Activated CD8-positive, alpha-beta memory T cell treated with anti-CD3 and anti-CD28 coated beads, Interleukin-2, amount 50 U/mL, for 24 hours (primary cell): ENCODE data around the gene HSF2BP.
"Not testable (repeated sequence)": the region's sequence is repeated elsewhere in the genome, so short reads cannot be mapped to it uniquely, and the experiment has no call there.

Experiments
- DNase-seq: peaks from one replicate; pipeline ENCODE4 v3.0.0-alpha.2; 2020; ENCODE audit errors: extremely low read depth

The HSF2BP gene

GRCh38 chr21:43597540-43598250 is 61.6 kb downstream of the HSF2BP start:
- DNase-seq, result no peak

- DNase-seq, result no peak
Observed at GRCh38 chr21:43597052-43597451, 62.2 kb downstream of the HSF2BP start.

DNA sequence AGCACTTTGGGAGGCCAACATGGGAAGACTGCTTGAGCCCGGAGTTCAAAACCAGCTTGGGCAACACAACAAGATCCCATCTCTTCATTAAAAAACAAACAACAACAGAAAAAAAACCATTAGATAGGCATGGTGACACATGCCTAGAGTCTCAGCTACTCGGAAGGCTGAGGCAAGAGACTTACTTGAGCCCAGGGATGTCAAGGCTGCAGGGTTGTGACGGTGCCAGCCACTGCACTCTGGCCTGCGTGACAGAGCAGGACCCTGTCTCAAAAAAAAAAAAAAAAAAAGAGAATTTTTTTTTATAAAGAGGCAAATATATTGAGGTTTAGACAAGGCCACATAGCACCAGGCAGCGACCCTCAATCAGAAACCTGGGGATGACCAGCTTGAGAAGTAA is 62.7 kb downstream of the HSF2BP start:
- no peak for DNase-seq

DNA sequence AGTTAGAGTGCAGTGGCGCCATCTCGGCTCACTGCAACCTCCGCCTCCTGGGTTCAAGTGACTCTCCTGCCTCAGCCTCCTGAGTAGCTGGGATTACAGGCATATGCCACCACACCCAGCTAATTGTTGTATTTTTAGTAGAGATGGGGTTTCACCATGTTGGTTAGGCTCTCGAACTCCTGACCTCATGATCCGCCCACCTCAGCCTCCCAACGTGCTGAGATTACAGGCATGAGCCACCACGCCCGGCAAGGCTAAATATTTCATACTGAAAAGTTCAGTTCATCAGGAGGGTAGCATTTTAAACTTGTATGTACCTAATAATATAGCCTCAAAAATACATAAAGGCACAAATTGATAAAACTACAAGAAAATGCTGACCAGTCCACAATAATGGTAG is 63.5 kb downstream of the HSF2BP start:
- not testable (repeated sequence) for DNase-seq

DNA sequence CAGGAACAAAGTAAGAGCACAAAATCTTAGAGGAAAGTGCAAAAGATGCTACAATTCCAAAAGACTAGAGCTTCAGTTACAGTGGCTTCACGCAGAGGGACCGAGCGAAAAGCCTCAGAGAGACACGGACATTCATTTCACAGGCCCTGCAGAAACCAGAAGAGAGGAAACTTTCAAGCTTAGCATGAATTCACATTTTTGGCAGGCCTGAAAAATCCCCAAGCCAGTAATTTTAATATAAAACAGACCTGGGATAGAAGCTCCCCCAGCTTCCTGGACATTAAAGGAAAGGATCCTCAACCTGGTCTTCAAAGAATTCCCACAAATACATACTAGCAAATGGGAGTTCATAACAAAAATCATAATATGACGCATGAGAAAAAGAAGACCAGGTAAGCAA is 66.2 kb downstream of the HSF2BP start:
- no peak for DNase-seq

DNA sequence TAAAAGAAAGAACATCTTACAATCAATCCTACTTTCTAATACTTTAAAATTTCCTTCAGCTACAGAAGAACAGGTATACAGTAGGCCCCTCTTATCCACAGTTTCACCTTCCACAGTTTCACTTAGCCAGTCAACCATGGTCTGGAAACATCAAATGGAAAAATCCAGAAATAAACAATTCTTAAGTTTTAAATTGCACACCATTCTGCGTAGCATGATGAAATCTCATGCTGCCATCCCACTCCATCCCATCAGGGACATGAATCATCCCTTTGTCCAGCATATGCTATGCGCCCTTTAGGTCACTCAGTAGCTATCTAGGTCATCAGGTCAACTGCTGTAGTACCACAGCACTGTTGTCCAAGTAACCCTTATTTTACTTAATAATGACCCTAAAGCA is 67.7 kb downstream of the HSF2BP start:
- DNase-seq, result no peak

DNA sequence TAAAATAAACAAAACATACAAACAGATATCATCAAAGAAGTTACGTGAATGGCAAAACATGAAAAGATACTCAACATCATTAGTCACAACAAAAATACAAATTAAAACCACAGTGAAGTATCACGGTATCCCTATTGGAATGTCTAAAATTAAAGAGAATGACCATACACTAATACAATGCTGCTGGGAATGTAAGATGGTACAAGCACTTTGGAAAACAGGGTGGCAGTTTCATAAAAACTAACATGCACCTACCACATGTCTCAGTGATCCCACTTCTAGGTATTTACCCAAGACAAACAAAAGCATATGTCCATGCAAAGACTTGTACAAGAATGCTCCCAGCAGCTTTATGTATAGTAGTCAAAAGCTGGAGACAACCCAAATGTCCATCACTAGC is 69.1 kb downstream of the HSF2BP start:
- no peak for DNase-seq

DNA sequence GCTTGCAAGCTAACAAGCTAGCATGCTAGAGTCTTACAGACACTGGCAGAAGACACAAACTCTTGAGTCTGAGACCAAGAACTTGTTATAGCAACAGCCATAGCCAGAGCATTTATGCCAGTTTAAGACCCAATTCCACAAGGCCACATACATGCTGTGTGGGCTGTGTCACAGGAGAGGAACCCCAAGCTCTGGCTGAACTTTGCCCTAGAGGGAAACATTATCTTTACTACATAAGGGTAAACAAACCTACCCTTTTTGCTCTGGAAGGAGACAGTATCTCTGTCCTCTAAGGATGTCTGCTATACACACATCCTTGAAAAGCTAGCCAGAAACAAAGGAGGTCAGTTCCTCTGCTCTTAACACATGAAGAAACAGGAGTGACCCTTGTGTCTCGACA is 70.3 kb downstream of the HSF2BP start:
- DNase-seq, result no peak

DNA sequence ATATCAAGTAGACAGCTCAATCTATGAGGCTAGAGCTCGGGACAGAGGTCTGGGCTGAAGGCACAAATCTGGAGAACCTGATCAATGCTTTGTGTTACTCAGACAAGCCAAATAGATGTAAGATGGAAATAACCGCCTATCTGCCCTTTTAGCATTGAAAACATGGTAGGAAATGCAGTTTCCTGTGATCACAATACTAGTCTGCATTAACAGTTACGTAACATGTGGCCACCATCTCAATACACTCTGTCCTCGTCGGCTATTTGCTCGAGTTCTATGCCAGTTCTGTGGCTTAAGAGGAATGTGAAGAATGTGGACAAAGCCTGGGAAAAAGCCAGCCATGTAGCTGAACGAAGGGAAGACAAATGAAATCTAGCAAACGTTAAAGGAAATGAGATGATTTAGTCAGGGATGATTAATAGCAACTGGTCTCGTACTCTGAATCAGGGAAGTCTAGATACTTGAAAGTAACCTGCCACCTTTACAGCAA is 73.3 kb downstream of the HSF2BP start:
- DNase-seq, result no peak

- DNase-seq, result no peak
Observed at GRCh38 chr21:43585514-43585913, 73.8 kb downstream of the HSF2BP start.

DNA sequence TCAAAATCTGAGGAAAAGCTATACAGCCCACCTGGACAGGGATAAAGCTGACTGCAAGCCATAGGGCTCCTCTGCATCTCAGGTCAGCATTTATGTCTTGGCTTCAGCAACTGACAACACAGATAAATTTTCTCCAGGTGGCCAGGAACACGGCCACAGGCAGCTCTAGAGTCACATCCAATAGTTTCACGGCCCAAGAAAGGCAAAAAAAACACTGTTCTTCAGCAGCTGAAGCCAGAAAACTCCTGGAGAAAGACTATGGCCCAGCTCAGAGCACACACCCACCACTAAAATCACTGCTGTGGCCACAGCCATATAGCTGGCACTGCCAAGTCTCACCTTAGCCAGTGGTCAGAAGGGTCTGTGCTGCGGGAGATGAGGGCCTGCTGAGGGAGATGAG is 77.8 kb downstream of the HSF2BP start:
- no peak for DNase-seq

DNA sequence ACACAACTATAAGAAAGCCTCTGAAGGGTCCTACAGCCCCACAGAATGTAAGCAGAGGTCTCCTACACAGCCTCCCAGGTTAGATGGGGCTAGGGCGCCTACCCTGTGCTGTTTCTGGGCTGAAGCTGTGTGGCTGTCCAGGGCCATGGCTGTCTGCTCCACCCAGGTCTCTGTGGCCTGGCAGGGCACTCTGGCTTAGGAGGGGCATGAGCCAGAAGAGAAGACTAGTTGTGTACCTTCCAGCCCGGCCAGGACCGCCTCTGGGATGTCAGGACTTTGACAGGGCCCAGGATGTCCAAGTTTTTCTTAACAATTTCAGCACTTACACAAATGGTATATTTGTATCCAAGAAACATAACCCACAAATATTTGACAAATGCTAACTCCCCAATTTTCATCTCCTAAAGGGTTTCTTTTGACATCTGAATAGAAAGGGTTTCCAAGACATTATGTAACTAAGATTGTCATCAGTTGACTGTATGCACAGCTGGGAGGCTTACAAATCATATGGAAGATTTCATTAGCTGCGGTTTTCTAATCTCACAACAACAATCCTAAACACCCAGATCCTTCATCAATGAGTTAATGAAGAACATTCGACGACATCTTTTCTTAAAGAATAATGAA is 80.5 kb downstream of the HSF2BP start:
- DNase-seq, result no peak

- no peak for DNase-seq
Observed at GRCh38 chr21:43575473-43575844, 83.8 kb downstream of the HSF2BP start.

DNA sequence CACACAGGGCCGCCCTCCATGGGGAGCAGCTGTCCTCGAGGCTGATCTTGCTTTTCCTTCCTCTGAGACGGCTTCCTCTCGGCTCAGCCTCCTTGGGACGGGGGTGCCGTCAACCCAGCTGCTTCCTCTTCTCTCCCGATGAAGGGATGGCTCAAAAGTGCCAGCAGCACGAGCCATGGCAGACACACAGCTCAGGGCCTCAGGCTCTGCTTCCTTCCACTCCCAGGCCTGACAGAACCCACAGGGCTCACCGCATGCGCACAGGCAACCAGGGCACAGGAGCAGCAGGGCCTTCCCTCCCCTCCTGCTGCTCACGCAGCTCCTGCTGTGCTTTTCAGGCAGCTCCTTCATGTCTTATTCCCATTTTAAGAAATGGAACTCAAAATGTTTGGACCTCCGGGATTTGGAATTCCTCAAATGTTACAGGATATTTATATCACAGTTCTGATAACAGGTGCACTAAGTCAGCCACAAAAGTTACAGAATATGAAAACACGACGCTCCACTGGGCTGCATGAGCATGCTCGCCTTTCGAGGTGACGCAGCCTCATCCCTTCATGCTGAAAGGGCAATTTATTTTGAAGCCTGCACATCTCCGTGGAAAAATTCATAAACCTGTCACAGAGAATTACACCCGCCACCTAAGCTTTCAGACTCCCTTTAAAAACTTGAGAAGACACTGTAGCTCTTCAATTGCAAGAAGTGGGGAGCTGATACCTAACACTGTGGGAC is 84.4 kb downstream of the HSF2BP start:
- no peak for DNase-seq

DNA sequence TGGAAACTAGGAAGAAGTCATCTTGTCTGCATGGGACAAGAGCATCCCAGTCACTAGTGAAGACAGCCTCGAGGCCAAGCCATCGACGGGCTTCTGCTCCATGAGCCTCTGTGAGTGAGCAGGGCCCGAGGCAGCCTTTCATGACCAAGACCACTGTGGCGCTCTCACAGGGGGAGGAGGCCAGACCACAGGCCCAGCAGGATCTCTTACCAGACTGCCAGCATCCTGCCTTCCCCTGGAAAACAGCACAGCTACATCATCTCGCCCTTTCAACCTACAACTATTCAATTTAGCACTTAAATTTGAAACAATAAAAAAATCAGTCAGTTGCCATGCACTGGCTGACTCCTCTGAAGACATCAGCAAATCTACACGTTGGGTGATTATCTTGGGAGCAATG is 85.4 kb downstream of the HSF2BP start:
- DNase-seq, result no peak

- DNase-seq, result no peak
Observed at GRCh38 chr21:43572446-43572845, 86.8 kb downstream of the HSF2BP start.

DNA sequence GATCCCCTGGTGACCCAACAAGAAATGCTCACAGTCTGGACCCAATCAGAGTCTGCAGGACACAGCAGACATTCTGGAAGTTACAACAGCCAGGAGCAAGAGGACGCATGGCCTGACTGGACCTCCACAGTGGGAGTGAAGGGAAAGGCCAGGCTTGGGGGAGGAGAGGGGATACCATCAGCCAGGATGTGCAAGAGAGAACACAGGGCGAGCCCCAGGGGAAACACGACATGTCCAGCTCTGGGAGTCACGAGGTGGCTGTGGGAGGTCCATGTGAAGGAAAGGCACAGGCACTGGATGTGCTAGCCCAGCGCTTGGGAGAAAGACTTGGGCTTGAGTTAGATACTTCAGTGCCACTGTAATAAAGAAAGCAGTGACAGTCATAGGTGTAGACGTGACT is 87.3 kb downstream of the HSF2BP start:
- no peak for DNase-seq

DNA sequence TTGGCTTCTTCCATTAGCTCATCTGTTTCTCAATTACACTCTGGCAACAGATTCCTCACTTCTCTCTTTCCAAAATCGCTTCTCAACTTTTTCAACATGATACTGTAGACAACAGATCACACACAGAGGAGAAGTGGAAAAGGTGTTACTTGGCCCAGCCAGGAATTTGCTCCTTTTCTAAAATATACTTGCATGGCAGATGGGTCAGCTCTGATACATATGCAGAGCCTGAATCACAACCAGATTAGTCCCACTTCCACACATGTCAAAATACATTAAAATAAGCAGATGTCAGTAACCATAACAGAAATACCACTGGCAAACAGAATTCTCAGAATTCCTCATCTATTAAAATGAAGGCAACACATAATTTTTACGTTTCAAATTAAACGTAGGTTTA is 89.1 kb downstream of the HSF2BP start:
- DNase-seq, result not testable (repeated sequence)

DNA sequence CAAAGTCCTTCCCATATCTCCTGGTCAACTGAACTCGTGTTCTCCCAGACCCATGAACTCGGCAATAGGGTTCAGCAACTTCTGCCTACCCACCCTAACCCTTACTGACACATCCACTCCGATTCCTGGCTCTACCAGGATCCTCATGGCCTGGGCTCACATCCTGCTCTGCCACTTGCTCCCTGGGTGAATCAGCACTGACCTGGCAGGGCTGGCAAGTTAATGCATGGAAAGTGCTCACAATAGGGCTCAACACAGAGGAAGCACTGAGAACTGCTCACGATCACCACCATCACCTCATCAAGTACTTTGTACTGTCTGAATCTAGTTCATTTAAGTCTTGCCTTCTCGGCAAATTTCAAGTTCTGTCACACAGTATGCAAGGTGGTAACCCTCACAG is 96.8 kb downstream of the HSF2BP start:
- not testable (repeated sequence) for DNase-seq

DNA sequence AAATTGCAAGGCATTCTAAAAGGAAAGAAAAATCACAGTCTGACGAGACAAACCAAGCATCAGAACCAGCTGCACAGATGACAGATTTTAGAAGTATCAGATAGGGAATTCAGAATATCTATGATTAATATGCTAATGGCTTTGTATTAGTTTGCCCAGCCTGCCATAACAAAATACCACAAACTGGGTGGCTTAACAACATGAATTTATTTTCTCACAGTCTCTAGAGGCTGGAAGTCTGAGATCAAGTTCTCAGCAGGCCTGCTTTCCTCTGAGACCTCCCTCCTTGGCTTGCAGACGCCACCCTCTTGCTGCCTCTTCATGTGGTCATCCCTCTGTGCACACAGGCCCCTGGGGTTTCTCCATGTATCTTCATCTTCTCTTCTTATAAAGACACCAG is 118.7 kb downstream of the HSF2BP start:
- not testable (repeated sequence) for DNase-seq

DNA sequence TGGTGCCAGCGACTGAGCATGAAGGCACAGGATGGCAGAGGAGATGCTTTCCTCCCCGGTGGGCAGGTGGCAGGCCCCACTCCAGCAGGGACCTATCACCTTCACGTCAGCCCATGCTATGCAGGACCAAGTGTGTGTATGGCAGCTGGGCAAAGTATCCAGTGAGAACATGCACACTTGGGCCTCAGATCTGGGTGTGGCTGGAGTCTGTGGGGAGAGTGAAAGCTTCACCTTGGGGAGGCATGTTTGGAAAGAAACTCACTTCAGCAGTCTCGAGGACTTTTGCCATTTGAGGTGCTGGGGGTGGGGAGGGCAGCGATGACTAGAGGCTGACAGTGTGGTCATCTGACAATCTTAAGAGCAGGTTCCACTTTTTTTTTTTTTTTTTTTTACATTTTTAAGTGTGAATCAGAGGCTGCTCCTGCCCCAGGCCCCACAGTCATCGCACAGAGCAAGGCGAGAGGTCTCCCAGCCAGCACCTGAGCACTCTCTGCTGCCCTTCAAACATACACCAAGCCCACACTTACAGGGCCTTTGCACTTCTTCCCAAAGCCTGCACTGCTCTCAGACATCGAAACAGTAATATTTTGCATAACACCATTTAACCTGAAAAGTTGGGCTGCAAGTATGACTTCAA is 136.7 kb downstream of the HSF2BP start:
- not testable (repeated sequence) for DNase-seq

- DNase-seq, result not testable (repeated sequence)
Observed at GRCh38 chr21:43517701-43518100, 141.6 kb downstream of the HSF2BP start.
